Measurements from ENCODE around the gene TBCD.
"Not testable (repeated sequence)": the region's sequence is repeated elsewhere in the genome, so short reads cannot be mapped to it uniquely, and the experiment has no call there.

DNA sequence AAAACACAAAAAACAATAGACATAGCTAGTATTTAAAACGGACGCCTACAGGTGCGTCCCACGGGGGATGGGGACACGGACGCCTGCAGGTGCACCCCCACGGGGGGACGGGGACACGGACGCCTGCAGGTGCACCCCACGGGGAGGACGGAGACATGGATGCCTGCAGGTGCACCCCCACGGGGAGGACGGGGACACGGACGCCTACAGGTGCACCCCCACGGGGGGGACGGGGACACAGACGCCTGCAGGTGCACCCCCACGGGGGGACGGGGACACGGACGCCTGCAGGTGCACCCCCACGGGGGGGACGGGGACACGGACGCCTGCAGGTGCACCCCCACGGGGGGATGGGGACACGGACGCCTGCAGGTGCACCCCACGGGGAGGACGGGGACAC is 212.6 kb downstream of the TBCD start:
- TF ChIP-seq, protein P1, sequence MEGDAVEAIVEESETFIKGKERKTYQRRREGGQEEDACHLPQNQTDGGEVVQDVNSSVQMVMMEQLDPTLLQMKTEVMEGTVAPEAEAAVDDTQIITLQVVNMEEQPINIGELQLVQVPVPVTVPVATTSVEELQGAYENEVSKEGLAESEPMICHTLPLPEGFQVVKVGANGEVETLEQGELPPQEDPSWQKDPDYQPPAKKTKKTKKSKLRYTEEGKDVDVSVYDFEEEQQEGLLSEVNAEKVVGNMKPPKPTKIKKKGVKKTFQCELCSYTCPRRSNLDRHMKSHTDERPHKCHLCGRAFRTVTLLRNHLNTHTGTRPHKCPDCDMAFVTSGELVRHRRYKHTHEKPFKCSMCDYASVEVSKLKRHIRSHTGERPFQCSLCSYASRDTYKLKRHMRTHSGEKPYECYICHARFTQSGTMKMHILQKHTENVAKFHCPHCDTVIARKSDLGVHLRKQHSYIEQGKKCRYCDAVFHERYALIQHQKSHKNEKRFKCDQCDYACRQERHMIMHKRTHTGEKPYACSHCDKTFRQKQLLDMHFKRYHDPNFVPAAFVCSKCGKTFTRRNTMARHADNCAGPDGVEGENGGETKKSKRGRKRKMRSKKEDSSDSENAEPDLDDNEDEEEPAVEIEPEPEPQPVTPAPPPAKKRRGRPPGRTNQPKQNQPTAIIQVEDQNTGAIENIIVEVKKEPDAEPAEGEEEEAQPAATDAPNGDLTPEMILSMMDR (IDR thresholded peaks at IDR 0.05; ENCODE audit: insufficient read depth, low read length, poor library complexity, severe bottlenecking), result not testable (repeated sequence)
- not testable (repeated sequence) for TF ChIP-seq EZH2phosphoT487 (conservative IDR thresholded peaks at IDR 0.05; ENCODE audit: low read length)
